Activated CD4-positive, alpha-beta T cell treated with anti-CD3 and anti-CD28 coated beads, Interleukin-2, amount 10 ng/mL, durations not matched to agents 7 days and 5 days (primary cell): ENCODE measurements around the gene EIF3B. TPM values are rescaled to one million over a fixed set of nuclear protein-coding genes. Genes with fewer than 3 reads are reported as not detected.
"Not testable (repeated sequence)": the region's sequence is repeated elsewhere in the genome, so short reads cannot be mapped to it uniquely, and the experiment has no call there.

Experiments used
- CTCF ChIA-PET: fragments of 350-600 bp; sonication (Branson Sonifier 250); formaldehyde crosslinking; loops from one replicate; lab custom pipeline; 2021; ENCODE audit warnings: antibody characterized with exemption; lab: Charles Lee
- POLR2A ChIA-PET: fragments of 350-600 bp; sonication (Branson Sonifier 250); formaldehyde crosslinking; loops from one replicate; lab custom pipeline; 2021; ENCODE audit warnings: antibody characterized with exemption; lab: Charles Lee
- DNase-seq: peaks from one replicate; pipeline ENCODE4 v3.0.0-alpha.2; 2020
- H3K27ac Mint-ChIP-seq: one replicate; pipeline ENCODE4 v1.8.0; 2021; ENCODE audit warnings: mild to moderate bottlenecking, moderate library complexity, mixed read lengths
- H3K27me3 Mint-ChIP-seq: one replicate; pipeline ENCODE4 v1.8.0; 2021; ENCODE audit warnings: mixed read lengths
- H3K36me3 Mint-ChIP-seq: one replicate; pipeline ENCODE4 v1.8.0; 2021; ENCODE audit warnings: low read depth, mixed read lengths
- H3K4me1 Mint-ChIP-seq: one replicate; pipeline ENCODE4 v1.8.0; 2021; ENCODE audit warnings: mixed read lengths
- H3K4me3 Mint-ChIP-seq: one replicate; pipeline ENCODE4 v1.8.0; 2021; ENCODE audit warnings: mild to moderate bottlenecking, moderate library complexity, mixed read lengths
- H3K9me3 Mint-ChIP-seq: one replicate; pipeline ENCODE4 v1.8.0; 2021; ENCODE audit warnings: mixed read lengths
- total RNA-seq, 2 experiments: library from RNA; stranded (reverse); gene quantifications; one replicate each; pipeline ENCODE4 v1.2.3, GENCODE V29; 2021

EIF3B gene
- total RNA-seq, 2 experiments from 2014 or later: 148 to 158 TPM

- POLR2A ChIA-PET: no interaction called here
- peaks cover 35% of the 10 kb centered on the region for H3K36me3 Mint-ChIP-seq
- H3K4me1 Mint-ChIP-seq: peaks cover 1% of the 10 kb centered on the region
- CTCF ChIA-PET: interaction anchor here (0.6 kb wide), 1 partner anchor 791 kb away, joined by 3 read pairs; no protein-coding TSS in a partner anchor
- no peak for DNase-seq
- H3K27me3 Mint-ChIP-seq: no peaks in the 10 kb centered on the region
- no peaks in the 10 kb centered on the region for H3K9me3 Mint-ChIP-seq
- no peak overlapping the region for H3K4me3 Mint-ChIP-seq
- no peak overlapping the region for H3K27ac Mint-ChIP-seq
These were observed 27.4 kb downstream of the EIF3B start for GRCh38 chr7:2381881-2382509.

DNA sequence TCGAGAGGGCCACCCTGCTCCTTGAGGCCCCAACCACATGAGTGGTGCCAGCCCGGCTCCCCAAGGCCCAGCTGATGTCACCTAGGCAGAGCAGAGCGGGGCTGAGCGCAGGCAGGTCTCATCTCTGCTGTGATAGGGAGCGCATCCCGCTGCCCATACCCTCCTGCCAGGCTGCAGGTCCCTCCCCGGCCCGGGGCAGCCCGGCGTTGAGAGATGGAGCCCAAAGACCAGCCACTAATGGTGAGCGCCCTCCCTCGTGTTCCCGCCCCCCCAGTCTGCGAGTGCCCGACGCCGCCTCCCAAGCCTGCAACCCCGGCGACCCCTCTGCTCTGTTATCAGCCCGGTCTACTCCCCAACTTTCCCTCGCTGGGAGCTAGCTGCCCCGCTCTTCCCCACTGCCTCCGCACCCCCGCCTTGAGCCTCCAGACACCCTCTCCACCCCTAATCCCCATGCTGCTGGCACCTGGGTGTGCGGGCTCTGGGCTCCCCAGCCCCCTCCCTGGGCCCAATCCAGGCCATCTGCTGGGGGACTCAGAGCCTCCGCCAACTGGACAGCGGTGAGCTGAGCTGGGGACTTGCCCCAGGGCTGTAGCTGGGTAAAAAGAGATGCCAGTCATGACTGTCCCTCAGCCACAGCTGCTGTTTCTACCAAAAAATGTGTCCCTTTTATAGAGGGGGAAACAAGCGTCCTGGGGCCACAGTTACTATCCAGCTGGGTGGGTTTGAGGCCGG lies 29.1 kb downstream of the EIF3B start:
- Mint-ChIP-seq H3K4me1 (no peaks in the 10 kb centered on the region), H3K27me3 (no peaks in the 10 kb centered on the region), H3K36me3 (peaks cover 23% of the 10 kb centered on the region), H3K27ac (no peak overlapping the region), H3K4me3 (no peak overlapping the region), H3K9me3 (no peaks in the 10 kb centered on the region)
- DNase-seq: no peak
- POLR2A ChIA-PET: no interaction called here
- CTCF ChIA-PET: interaction anchor here (0.9 to 1.1 kb wide), 3 partner anchors 9 to 327 kb away, joined by 3 read pairs; no protein-coding TSS in a partner anchor

- Mint-ChIP-seq H3K27ac (peak overlapping the region; percentile 2), H3K4me3 (no peak overlapping the region), H3K27me3 (no peaks in the 10 kb centered on the region), H3K9me3 (no peaks in the 10 kb centered on the region), H3K4me1 (no peaks in the 10 kb centered on the region), H3K36me3 (peaks cover 17% of the 10 kb centered on the region)
- ChIA-PET POLR2A (no interaction called here), CTCF (interaction anchor here (0.9 to 1.0 kb wide), 2 partner anchors 10 to 84 kb away, joined by 3 read pairs; no protein-coding TSS in a partner anchor)
- DNase-seq: peak; percentile 10
These were observed 30.0 kb downstream of the EIF3B start for GRCh38 chr7:2384354-2385243.

GRCh38 chr7:2386122-2386521 lies 31.5 kb downstream of the EIF3B start:
- H3K36me3 Mint-ChIP-seq, H3K4me1 Mint-ChIP-seq, DNase-seq, H3K27ac Mint-ChIP-seq, CTCF ChIA-PET, H3K27me3 Mint-ChIP-seq, H3K4me3 Mint-ChIP-seq, H3K9me3 Mint-ChIP-seq: not testable (repeated sequence)
- POLR2A ChIA-PET: interaction anchor here (0.7 kb wide), 1 partner anchor 379 kb away, joined by 3 read pairs; no protein-coding TSS in a partner anchor

DNA sequence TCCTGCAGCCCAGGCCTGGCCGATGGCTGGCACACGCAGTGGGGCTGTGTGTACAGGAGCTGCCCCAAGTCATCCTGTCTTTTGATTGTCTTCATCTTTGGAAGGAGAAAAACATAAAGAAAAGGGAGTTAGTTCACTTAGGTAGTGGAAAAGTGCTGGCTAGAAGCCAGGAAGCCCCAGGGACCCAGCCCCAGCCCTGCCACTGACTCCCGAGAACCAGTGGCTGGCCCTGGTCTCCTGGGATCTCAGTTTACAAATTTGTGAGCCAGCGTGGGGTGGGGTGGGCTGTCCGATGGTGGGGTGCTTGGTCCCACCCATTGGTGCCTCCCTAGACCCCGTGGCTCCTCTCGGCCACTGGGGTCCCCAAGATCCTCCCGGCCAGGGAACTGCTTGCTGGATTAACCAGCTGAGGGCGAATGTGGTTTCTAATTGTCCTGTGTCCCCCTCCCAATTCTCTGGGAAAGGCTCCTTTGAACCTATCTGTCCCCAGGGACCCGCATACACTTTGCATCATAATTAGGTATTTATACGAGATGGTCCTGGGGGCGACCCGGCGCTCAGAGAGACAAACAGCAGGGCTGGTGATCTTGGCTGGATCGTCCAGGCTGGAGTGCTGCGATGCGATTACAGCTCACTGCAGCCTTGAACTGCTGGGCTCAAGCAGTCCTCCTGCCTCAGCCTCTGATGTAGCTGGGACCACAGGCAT lies 32.5 kb downstream of the EIF3B start:
- H3K36me3 Mint-ChIP-seq: no peaks in the 10 kb centered on the region
- H3K4me3 Mint-ChIP-seq: no peak overlapping the region
- ChIA-PET POLR2A (no interaction called here), CTCF (interaction anchor here (0.6 to 1.4 kb wide), 2 partner anchors 31 to 44 kb away, joined by 3 to 4 read pairs; no protein-coding TSS in a partner anchor)
- no peaks in the 10 kb centered on the region for H3K4me1 Mint-ChIP-seq
- no peaks in the 10 kb centered on the region for H3K9me3 Mint-ChIP-seq
- no peaks in the 10 kb centered on the region for H3K27me3 Mint-ChIP-seq
- H3K27ac Mint-ChIP-seq: no peak overlapping the region
- DNase-seq: no peak

DNA sequence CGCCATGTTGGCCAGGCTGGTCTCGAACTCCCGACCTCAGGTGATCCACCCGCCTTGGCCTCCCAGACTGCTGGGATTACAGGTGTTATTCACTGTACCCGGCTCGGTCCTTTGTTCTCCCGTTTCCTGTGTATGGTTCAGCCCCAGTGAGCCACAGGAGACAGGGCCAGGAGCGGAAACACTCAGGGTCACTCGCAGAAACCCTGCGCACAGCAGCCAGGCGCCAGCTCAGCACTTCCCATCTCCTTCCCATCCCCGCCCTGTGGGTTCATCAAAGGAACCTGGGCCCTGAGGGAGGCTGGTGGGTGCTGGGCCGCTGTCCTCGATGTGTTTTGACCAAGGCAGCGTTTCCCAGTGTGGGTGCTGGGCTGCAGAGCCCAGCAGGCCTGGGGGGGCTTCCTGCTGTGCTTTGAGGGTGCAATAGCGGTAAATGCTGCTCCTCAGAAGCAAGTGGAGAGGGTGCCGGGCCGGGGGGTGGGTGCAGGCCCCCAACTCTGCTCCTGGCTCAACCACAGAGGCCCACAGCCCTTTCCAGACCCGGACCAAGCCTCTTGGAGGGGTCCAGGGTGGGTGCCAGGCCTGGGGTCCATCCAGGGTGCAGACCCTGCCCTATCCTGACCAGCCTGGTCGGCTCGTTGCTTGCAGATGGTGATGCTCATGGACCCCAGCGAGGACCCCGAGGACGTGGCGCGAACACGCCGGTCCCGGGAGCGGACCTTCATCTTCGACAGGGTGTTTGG lies 33.4 kb downstream of the EIF3B start:
- CTCF ChIA-PET: interaction anchor here (0.6 to 1.4 kb wide), 2 partner anchors 32 to 43 kb away, joined by 3 to 4 read pairs; no protein-coding TSS in a partner anchor

DNA sequence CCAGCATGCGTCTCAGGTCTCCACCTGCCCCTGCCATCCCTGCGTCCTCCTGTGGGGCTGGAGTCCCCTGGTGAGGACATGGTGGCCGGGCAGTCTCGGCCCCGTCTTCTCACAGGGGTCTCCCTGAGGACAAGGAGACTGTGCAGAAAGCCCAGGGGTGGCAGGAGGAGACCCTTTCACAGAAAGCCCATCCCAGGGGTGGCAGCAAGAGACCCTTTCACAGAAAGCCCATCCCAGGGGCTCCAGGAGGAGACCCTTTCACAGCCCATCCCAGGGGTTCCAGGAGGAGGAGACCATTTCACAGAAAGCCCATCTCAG lies 34.0 kb downstream of the EIF3B start:
- POLR2A ChIA-PET: no interaction called here
- Mint-ChIP-seq H3K27me3 (no peaks in the 10 kb centered on the region), H3K36me3 (no peaks in the 10 kb centered on the region), H3K4me3 (no peak overlapping the region), H3K27ac (no peak overlapping the region), H3K9me3 (no peaks in the 10 kb centered on the region), H3K4me1 (no peaks in the 10 kb centered on the region)
- CTCF ChIA-PET: no interaction called here
- no peak for DNase-seq

More for the DNA sequence above, 33.4 kb downstream of the EIF3B start:
- Mint-ChIP-seq H3K9me3 (no peaks in the 10 kb centered on the region), H3K36me3 (no peaks in the 10 kb centered on the region), H3K27me3 (no peaks in the 10 kb centered on the region), H3K27ac (no peak overlapping the region), H3K4me3 (no peak overlapping the region), H3K4me1 (no peaks in the 10 kb centered on the region)
- POLR2A ChIA-PET: no interaction called here
- no peak for DNase-seq

- H3K9me3 Mint-ChIP-seq: not testable (repeated sequence)
These were observed 35.6 kb downstream of the EIF3B start for GRCh38 chr7:2390020-2390816.

GRCh38 chr7:2393706-2394105 lies 39.1 kb downstream of the EIF3B start:
- no peak for DNase-seq

More at GRCh38 chr7:2390020-2390816, 35.6 kb downstream of the EIF3B start:
- H3K4me3 Mint-ChIP-seq, H3K4me1 Mint-ChIP-seq, CTCF ChIA-PET, DNase-seq, H3K36me3 Mint-ChIP-seq, H3K27ac Mint-ChIP-seq, POLR2A ChIA-PET, H3K27me3 Mint-ChIP-seq: not testable (repeated sequence)

GRCh38 chr7:2394566-2395082 lies 40.0 kb downstream of the EIF3B start:
- no peak overlapping the region for H3K4me3 Mint-ChIP-seq
- no peaks in the 10 kb centered on the region for H3K9me3 Mint-ChIP-seq
- no peak for DNase-seq
- no peak overlapping the region for H3K27ac Mint-ChIP-seq
- CTCF ChIA-PET: interaction anchor here (1.2 to 1.4 kb wide), 2 partner anchors 10 to 315 kb away, joined by 3 read pairs; no protein-coding TSS in a partner anchor
- no peaks in the 10 kb centered on the region for H3K27me3 Mint-ChIP-seq
- no peaks in the 10 kb centered on the region for H3K36me3 Mint-ChIP-seq
- H3K4me1 Mint-ChIP-seq: peaks cover 7% of the 10 kb centered on the region
- POLR2A ChIA-PET: no interaction called here

More at GRCh38 chr7:2393706-2394105, 39.1 kb downstream of the EIF3B start:
- Mint-ChIP-seq H3K27me3 (no peaks in the 10 kb centered on the region), H3K4me1 (peaks cover 4% of the 10 kb centered on the region), H3K4me3 (no peak overlapping the region), H3K36me3 (no peaks in the 10 kb centered on the region), H3K27ac (no peak overlapping the region), H3K9me3 (no peaks in the 10 kb centered on the region)
- POLR2A ChIA-PET: interaction anchor here (0.6 kb wide), 1 partner anchor 45 kb away, joined by 3 read pairs; no protein-coding TSS in a partner anchor
- CTCF ChIA-PET: interaction anchor here (0.6 to 1.4 kb wide), 6 partner anchors 10 to 414 kb away, joined by 3 to 4 read pairs (median 3); partner anchors contain the start of gene CHST12

DNA sequence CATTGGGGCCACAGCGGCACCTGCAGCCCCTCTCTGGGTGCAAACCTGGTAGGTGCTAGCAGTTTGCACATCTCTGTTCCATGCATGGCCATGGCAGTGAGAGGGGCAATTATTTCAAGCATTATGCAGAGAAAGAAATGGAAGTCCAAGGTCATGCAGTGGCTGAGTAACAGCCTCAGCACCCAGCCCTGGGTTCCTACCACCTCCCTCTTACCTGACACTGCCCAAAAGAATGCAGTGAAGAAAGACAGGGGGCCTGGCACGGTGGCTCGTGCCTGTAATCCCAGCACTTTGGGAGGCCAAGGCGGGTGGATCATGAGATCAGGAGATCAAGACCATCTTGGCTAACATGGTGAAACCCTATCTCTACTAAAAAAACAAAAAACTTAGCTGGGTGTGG lies 43.9 kb downstream of the EIF3B start:
- DNase-seq: no peak
- no peaks in the 10 kb centered on the region for H3K9me3 Mint-ChIP-seq
- ChIA-PET CTCF (interaction anchor here (1.1 kb wide), 1 partner anchor 28 kb away, joined by 3 read pairs; no protein-coding TSS in a partner anchor), POLR2A (interaction anchor here (0.6 kb wide), 1 partner anchor 56 kb away, joined by 10 read pairs; no protein-coding TSS in a partner anchor)
- H3K4me1 Mint-ChIP-seq: peaks cover 25% of the 10 kb centered on the region
- no peak overlapping the region for H3K4me3 Mint-ChIP-seq
- H3K27ac Mint-ChIP-seq: no peak overlapping the region
- H3K36me3 Mint-ChIP-seq: no peaks in the 10 kb centered on the region
- no peaks in the 10 kb centered on the region for H3K27me3 Mint-ChIP-seq
